A673 (cell line): ENCODE data around the gene ZNF592. TPM values are rescaled to one million over a fixed set of nuclear protein-coding genes. Genes with fewer than 3 reads are reported as not detected.
"Not testable (repeated sequence)": the region's sequence is repeated elsewhere in the genome, so short reads cannot be mapped to it uniquely, and the experiment has no call there.

Experiments used
- BruUV-seq: library from RNA; stranded (reverse); fragments of 400-500 nt; replicated peaks from 2 replicates; lab custom pipeline; 2021; lab: Mats Ljungman, UMichigan
- CTCF ChIA-PET: fragments of 300-600 bp; sonication (Branson Sonifier 250); formaldehyde crosslinking; loops from one replicate; lab custom pipeline; 2022; ENCODE audit warnings: antibody characterized with exemption; lab: Charles Lee
- POLR2A ChIA-PET: fragments of 300-600 bp; sonication (Branson Sonifier 250); formaldehyde crosslinking; loops from one replicate; lab custom pipeline; 2022; ENCODE audit warnings: antibody characterized with exemption; ENCODE audit not compliant: low non-redundant PET; lab: Charles Lee
- DNase-seq: peaks from one replicate; pipeline ENCODE4 v3.0.0-alpha.2; 2015; ENCODE audit warnings: low spot score
- H3K27ac ChIP-seq: fragments of 200-600 bp; sonication (generic); 2 replicates; pipeline ENCODE4 v1.5.1; 2016; ENCODE audit warnings: mixed run types, low read depth, mild to moderate bottlenecking, mixed read lengths, antibody characterized with exemption, low read length; ENCODE audit not compliant: poor library complexity, severe bottlenecking
- H3K27me3 ChIP-seq: fragments of 200-600 bp; sonication (generic); replicated peaks from 2 replicates; pipeline ENCODE4 v1.6.1; 2017; ENCODE audit warnings: mixed run types, low read depth, mild to moderate bottlenecking, mixed read lengths, antibody characterized with exemption, low read length; ENCODE audit not compliant: insufficient read depth, poor library complexity
- H3K36me3 ChIP-seq: fragments of 200-600 bp; sonication (generic); 2 replicates; pipeline ENCODE4 v1.6.1; 2016; ENCODE audit warnings: mixed run types, mild to moderate bottlenecking, mixed read lengths, antibody characterized with exemption, low read length; ENCODE audit not compliant: insufficient read depth, poor library complexity, severe bottlenecking
- H3K4me1 ChIP-seq: fragments of 200-600 bp; sonication (generic); 2 replicates; pipeline ENCODE4 v1.6.1; 2017; ENCODE audit warnings: mixed run types, mild to moderate bottlenecking, mixed read lengths, antibody characterized with exemption, low read length; ENCODE audit not compliant: insufficient read depth, poor library complexity, severe bottlenecking
- H3K4me3 ChIP-seq: fragments of 200-600 bp; sonication (generic); 2 replicates; pipeline ENCODE4 v1.5.1; 2016; ENCODE audit warnings: low read depth, mixed run types, mild to moderate bottlenecking, mixed read lengths, low read length; ENCODE audit not compliant: poor library complexity, severe bottlenecking
- H3K9me3 ChIP-seq: fragments of 200-600 bp; sonication (generic); 2 replicates; pipeline ENCODE4 v1.6.1; 2016; ENCODE audit warnings: mixed run types, low read depth, mild to moderate bottlenecking, mixed read lengths, antibody characterized with exemption, low read length; ENCODE audit not compliant: poor library complexity, severe bottlenecking
- EZH2 ChIP-seq: fragments of 200-600 bp; sonication (generic); IDR thresholded peaks from 2 replicates; pipeline ENCODE4 v1.6.1; 2017; ENCODE audit warnings: borderline replicate concordance, low read depth, mild to moderate bottlenecking, mixed read lengths, antibody characterized with exemption, low read length; ENCODE audit not compliant: poor library complexity, severe bottlenecking
- intact Hi-C: fragments of 100-400 bp; cut with micrococcal nuclease; formaldehyde crosslinking; loops from one replicate; pipeline ENCODE4 v1.10.0; 2022; ENCODE audit not compliant: unreplicated experiment
- total RNA-seq: library from RNA; stranded (reverse); gene quantifications from 2 replicates; pipeline ENCODE4 v1.2.3, GENCODE V29; 2021
- TF ChIP-seq, protein P1 (sequence below): fragments of 300-800, 200-600 bp; sonication (generic); conservative IDR thresholded peaks from 2 replicates; pipeline ENCODE4 v1.5.1; 2017; ENCODE audit warnings: low read depth, mild to moderate bottlenecking, antibody characterized with exemption, low read length, moderate library complexity, mixed read lengths

The ZNF592 gene
- total RNA-seq, 1 experiment from 2014 or later: 37.2 TPM

DNA sequence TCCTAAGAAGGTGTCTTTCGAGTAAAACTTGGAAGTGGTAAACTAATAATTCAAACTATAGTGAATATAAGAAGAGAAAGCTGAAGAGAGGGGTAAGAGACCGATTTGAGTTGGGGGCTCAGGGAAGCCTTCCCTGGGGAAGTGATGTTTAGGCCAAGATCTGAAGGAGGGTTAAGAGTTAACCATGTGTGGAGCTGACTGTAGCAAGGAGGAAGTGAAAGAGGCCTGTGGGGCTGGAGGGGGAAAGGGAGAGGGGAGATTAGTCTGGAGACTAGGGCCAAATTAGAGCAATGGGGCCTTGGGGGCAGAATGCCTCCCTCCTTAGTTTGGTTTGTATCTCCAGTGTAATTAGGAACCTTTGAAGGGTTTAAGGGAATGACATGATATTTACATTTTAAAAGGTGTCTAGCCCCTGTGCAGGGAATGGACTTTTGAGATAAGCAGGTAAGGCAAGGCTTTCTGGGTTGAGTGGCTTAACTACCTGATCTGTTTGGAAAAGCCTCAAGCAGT, 2.2 kb downstream of the ZNF592 start:
- H3K36me3 ChIP-seq: no peaks in the 10 kb centered on the region
- ChIA-PET CTCF (no interaction called here), POLR2A (no interaction called here)
- H3K4me3 ChIP-seq: no peak overlapping the region
- intact Hi-C loops: no loop called here
- H3K27ac ChIP-seq: peak overlapping the region; percentile 13
- no peaks in the 10 kb centered on the region for H3K9me3 ChIP-seq
- TF ChIP-seq EZH2: no peak
- TF ChIP-seq, protein P1, sequence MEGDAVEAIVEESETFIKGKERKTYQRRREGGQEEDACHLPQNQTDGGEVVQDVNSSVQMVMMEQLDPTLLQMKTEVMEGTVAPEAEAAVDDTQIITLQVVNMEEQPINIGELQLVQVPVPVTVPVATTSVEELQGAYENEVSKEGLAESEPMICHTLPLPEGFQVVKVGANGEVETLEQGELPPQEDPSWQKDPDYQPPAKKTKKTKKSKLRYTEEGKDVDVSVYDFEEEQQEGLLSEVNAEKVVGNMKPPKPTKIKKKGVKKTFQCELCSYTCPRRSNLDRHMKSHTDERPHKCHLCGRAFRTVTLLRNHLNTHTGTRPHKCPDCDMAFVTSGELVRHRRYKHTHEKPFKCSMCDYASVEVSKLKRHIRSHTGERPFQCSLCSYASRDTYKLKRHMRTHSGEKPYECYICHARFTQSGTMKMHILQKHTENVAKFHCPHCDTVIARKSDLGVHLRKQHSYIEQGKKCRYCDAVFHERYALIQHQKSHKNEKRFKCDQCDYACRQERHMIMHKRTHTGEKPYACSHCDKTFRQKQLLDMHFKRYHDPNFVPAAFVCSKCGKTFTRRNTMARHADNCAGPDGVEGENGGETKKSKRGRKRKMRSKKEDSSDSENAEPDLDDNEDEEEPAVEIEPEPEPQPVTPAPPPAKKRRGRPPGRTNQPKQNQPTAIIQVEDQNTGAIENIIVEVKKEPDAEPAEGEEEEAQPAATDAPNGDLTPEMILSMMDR: no peak
- H3K4me1 ChIP-seq: peaks cover 23% of the 10 kb centered on the region
- no peak for DNase-seq
- H3K27me3 ChIP-seq: no peaks in the 10 kb centered on the region
- no TSS peak for BruUV-seq

- intact Hi-C loops, BruUV-seq, H3K36me3 ChIP-seq, H3K27me3 ChIP-seq, CTCF ChIA-PET, DNase-seq, H3K4me3 ChIP-seq, H3K27ac ChIP-seq, POLR2A ChIA-PET, H3K9me3 ChIP-seq: not testable (repeated sequence)
- H3K4me1 ChIP-seq: peaks cover 23% of the 10 kb centered on the region
These were observed 3.3 kb downstream of the ZNF592 start for GRCh38 chr15:84751721-84752120.

DNA sequence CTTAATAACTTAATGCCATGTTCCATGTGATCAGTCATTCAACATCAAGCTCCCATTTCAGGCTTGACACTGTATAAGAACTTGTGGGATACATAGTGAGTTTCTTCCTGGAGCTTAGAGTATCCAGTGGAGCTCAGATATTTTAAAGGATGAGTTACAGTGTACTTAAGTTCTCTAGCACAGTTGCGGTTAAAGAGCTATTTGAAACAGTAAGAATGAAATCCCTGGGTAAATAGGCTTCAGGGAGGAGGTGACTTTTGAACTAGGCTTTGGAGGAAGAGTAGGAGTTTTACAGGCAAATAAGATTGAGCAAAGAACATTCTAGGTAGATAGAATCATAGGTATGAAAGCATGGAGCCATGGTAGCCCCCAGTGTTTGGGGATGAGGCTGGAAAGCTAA, 3.8 kb downstream of the ZNF592 start:
- Histone ChIP-seq H3K4me3 (no peak overlapping the region), H3K4me1 (peaks cover 19% of the 10 kb centered on the region), H3K27ac (no peak overlapping the region), H3K9me3 (no peaks in the 10 kb centered on the region), H3K27me3 (no peaks in the 10 kb centered on the region), H3K36me3 (no peaks in the 10 kb centered on the region)
- ChIA-PET CTCF (interaction anchor here (0.5 kb wide), 1 partner anchor 57 kb away, joined by 3 read pairs; no protein-coding TSS in a partner anchor), POLR2A (no interaction called here)
- no peak for DNase-seq
- intact Hi-C loops: no loop called here
- no TSS peak for BruUV-seq
- TF ChIP-seq, protein P1: no peak
- no peak for TF ChIP-seq EZH2

- peaks cover 14% of the 10 kb centered on the region for H3K4me1 ChIP-seq
- no TSS peak for BruUV-seq
- no peak overlapping the region for H3K4me3 ChIP-seq
- no peak for TF ChIP-seq EZH2
- TF ChIP-seq, protein P1: no peak
- no peak overlapping the region for H3K27ac ChIP-seq
- ChIA-PET POLR2A (no interaction called here), CTCF (interaction anchor here (0.5 kb wide), 1 partner anchor 57 kb away, joined by 3 read pairs; no protein-coding TSS in a partner anchor)
- no peaks in the 10 kb centered on the region for H3K36me3 ChIP-seq
- no peaks in the 10 kb centered on the region for H3K27me3 ChIP-seq
- intact Hi-C loops: no loop called here
- no peaks in the 10 kb centered on the region for H3K9me3 ChIP-seq
- DNase-seq: no peak
These were observed 4.3 kb downstream of the ZNF592 start for GRCh38 chr15:84752700-84753099.

GRCh38 chr15:84754889-84755288, 6.5 kb downstream of the ZNF592 start:
- peaks cover 13% of the 10 kb centered on the region for H3K4me1 ChIP-seq
- H3K4me3 ChIP-seq, CTCF ChIA-PET, intact Hi-C loops, BruUV-seq, H3K36me3 ChIP-seq, H3K9me3 ChIP-seq, H3K27me3 ChIP-seq, POLR2A ChIA-PET, DNase-seq, H3K27ac ChIP-seq: not testable (repeated sequence)
